ENCODE results near the gene GABRR3.

GABRR3 gene

GRCh38 chr3:98038286-98038685 is 3.2 kb upstream of the GABRR3 start:
- TF ChIP-seq CTCF (IDR thresholded peaks at IDR 0.05; ENCODE audit: extremely low read depth, insufficient read depth, missing control alignments) = no peak
- DNase-seq (ENCODE audit: low spot score) = no peak
- in situ Hi-C loops (cut with MboI; ENCODE audit: low pct_unique_long_range_greater_than_20kb, low sequenced_read_pairs, unreplicated experiment) = loop anchor here (25.0 kb wide), 3 partner anchors 549 to 949 kb away; partner anchors contain the start of gene CPOX

- no peak for TF ChIP-seq CTCF (IDR thresholded peaks at IDR 0.05; ENCODE audit: extremely low read depth, insufficient read depth, missing control alignments)
- in situ Hi-C loops (cut with MboI; ENCODE audit: low pct_unique_long_range_greater_than_20kb, low sequenced_read_pairs, unreplicated experiment) = loop anchor here (25.0 kb wide), 3 partner anchors 553 to 953 kb away; partner anchors contain the start of gene CPOX
Observed at GRCh38 chr3:98034486-98034885, 629 bp downstream of the GABRR3 start.

GRCh38 chr3:98034036-98034435 is 1.1 kb downstream of the GABRR3 start:
- DNase-seq (ENCODE audit: low spot score) = no peak
- TF ChIP-seq CTCF (IDR thresholded peaks at IDR 0.05; ENCODE audit: extremely low read depth, insufficient read depth, missing control alignments) = no peak
- in situ Hi-C loops (cut with MboI; ENCODE audit: low pct_unique_long_range_greater_than_20kb, low sequenced_read_pairs, unreplicated experiment) = loop anchor here (25.0 kb wide), 3 partner anchors 553 to 953 kb away; partner anchors contain the start of gene CPOX

More at GRCh38 chr3:98034486-98034885, 629 bp downstream of the GABRR3 start:
- DNase-seq (ENCODE audit: low spot score) = no peak

GRCh38 chr3:98032904-98033303 is 2.2 kb downstream of the GABRR3 start:
- no peak for TF ChIP-seq CTCF (IDR thresholded peaks at IDR 0.05; ENCODE audit: extremely low read depth, insufficient read depth, missing control alignments)
- in situ Hi-C loops (cut with MboI; ENCODE audit: low pct_unique_long_range_greater_than_20kb, low sequenced_read_pairs, unreplicated experiment) = loop anchor here (25.0 kb wide), 3 partner anchors 554 to 954 kb away; partner anchors contain the start of gene CPOX
- no peak for DNase-seq (ENCODE audit: low spot score)

- DNase-seq (ENCODE audit: low spot score) = no peak
- no peak for TF ChIP-seq CTCF (IDR thresholded peaks at IDR 0.05; ENCODE audit: extremely low read depth, insufficient read depth, missing control alignments)
- in situ Hi-C loops (cut with MboI; ENCODE audit: low pct_unique_long_range_greater_than_20kb, low sequenced_read_pairs, unreplicated experiment) = loop anchor here (25.0 kb wide), 3 partner anchors 555 to 955 kb away; partner anchors contain the start of gene CPOX
Observed at GRCh38 chr3:98032265-98032664, 2.9 kb downstream of the GABRR3 start.

GRCh38 chr3:98029083-98029482 is 6.0 kb downstream of the GABRR3 start:
- in situ Hi-C loops (cut with MboI; ENCODE audit: low pct_unique_long_range_greater_than_20kb, low sequenced_read_pairs, unreplicated experiment) = loop anchor here (25.0 kb wide), 3 partner anchors 558 to 958 kb away; partner anchors contain the start of gene CPOX
- no peak for TF ChIP-seq CTCF (IDR thresholded peaks at IDR 0.05; ENCODE audit: extremely low read depth, insufficient read depth, missing control alignments)
- no peak for DNase-seq (ENCODE audit: low spot score)
